K562 (cell line): Measurements from ENCODE around the gene RTBDN. TPM values are rescaled to one million over a fixed set of nuclear protein-coding genes. Genes with fewer than 3 reads are reported as not detected.

Experiments used
- ATAC-seq: fragments of 200-7000 bp; cut with Tn5 transposase; 3 replicates; pipeline ENCODE4 v1.9.1; 2020; ENCODE audit warnings: moderate library complexity
- BruUV-seq: library from RNA; stranded (reverse); fragments of 400-500 nt; replicated peaks from 2 replicates; lab custom pipeline; 2021; lab: Mats Ljungman, UMichigan
- CTCF ChIA-PET: fragments of 300-600 bp; formaldehyde crosslinking; extraction: SDS; loops from one replicate; lab custom pipeline; 2021; ENCODE audit warnings: low intra/inter-chr PET ratio; lab: Yijun Ruan, JAX
- POLR2A ChIA-PET: fragments of 300-600, 350-650 bp; sonication (Branson Sonifier 250); formaldehyde crosslinking; extraction: SDS; loops from one replicate; lab custom pipeline; 2021; ENCODE audit warnings: antibody characterized with exemption, inconsistent platforms; lab: Yijun Ruan, JAX
- DNase-seq, 4 experiments: peaks; one replicate each; pipeline versions ENCODE4 v3.0.0 to v3.0.0-alpha.2; 2011 to 2018; ENCODE audit warnings: low spot score in 3 of 4, mixed read lengths in 3 of 4; ENCODE audit errors: extremely low read depth in 1 of 4
- FAIRE-seq: peaks from 2 replicates; lab custom pipeline; 2011; peaks lifted over from hg19 to GRCh38; lab: Jason Lieb, UNC
- H2AFZ ChIP-seq: 2 replicates; pipeline ENCODE4 v1.6.0; 2011; ENCODE audit warnings: low read depth, low read length, control low read depth, inconsistent platforms
- H3K27ac ChIP-seq: fragments of 200-600 bp; 3 replicates; pipeline ENCODE4 v1.8.0; 2011; ENCODE audit warnings: low read depth, mild to moderate bottlenecking, control low read depth, inconsistent platforms, low read length, moderate library complexity, mixed read lengths; ENCODE audit errors: extremely low read depth
- H3K27me3 ChIP-seq, 2 experiments: fragments of 300-600 bp in 1 of 2; 2 replicates in 1 of 2; 3 replicates in 1 of 2; pipeline versions ENCODE4 v1.6.0 to v1.8.0; 2011; ENCODE audit warnings: inconsistent platforms in 2 of 2, low read length in 2 of 2, mild to moderate bottlenecking in 1 of 2, mixed read lengths in 1 of 2, moderate library complexity in 1 of 2; ENCODE audit not compliant: control insufficient read depth in 2 of 2, insufficient read depth in 2 of 2
- H3K36me3 ChIP-seq: fragments of 300-600 bp; 3 replicates; pipeline ENCODE4 v1.8.0; 2011; ENCODE audit warnings: mild to moderate bottlenecking, low read length, inconsistent platforms; ENCODE audit not compliant: control insufficient read depth, insufficient read depth
- H3K4me1 ChIP-seq, 2 experiments: fragments of 200-600 bp in 1 of 2; replicated peaks in 1 of 2; 2 replicates in 1 of 2; 3 replicates in 1 of 2; pipeline versions ENCODE4 v1.5.1 to v1.8.0; 2011; ENCODE audit warnings: inconsistent platforms in 2 of 2, low read length in 2 of 2, mild to moderate bottlenecking in 1 of 2, mixed read lengths in 1 of 2, moderate library complexity in 1 of 2; ENCODE audit not compliant: control insufficient read depth in 2 of 2, insufficient read depth in 2 of 2
- H3K4me2 ChIP-seq: 2 replicates; pipeline ENCODE4 v1.6.1; 2011; ENCODE audit warnings: low read length, control low read depth, inconsistent platforms, mixed read lengths; ENCODE audit not compliant: insufficient read depth
- H3K4me3 ChIP-seq: fragments of 200-600 bp; sonication (generic), shearing (Covaris generic); 2 replicates; pipeline ENCODE4 v1.5.1; 2016; ENCODE audit warnings: control low read depth, inconsistent platforms
- H3K79me2 ChIP-seq: fragments of 200-600 bp; 3 replicates; pipeline ENCODE4 v1.8.0; 2011; ENCODE audit warnings: low read length, inconsistent platforms; ENCODE audit not compliant: control insufficient read depth, insufficient read depth
- H3K9ac ChIP-seq, 2 experiments: 2 replicates each; pipeline versions ENCODE4 v1.6.0 to v1.6.1; 2011; ENCODE audit warnings: low read depth in 2 of 2, low read length in 2 of 2, control low read depth in 1 of 2, inconsistent platforms in 1 of 2, mild to moderate bottlenecking in 1 of 2, mixed read lengths in 1 of 2; ENCODE audit not compliant: insufficient read depth in 1 of 2
- H3K9me1 ChIP-seq: one replicate; pipeline ENCODE4 v1.6.0; 2011; ENCODE audit warnings: inconsistent platforms, mild to moderate bottlenecking, low read length, moderate library complexity; ENCODE audit not compliant: control insufficient read depth, insufficient read depth
- H3K9me3 ChIP-seq: replicated peaks from 2 replicates; pipeline ENCODE4 v1.5.1; 2011; ENCODE audit warnings: low read depth, low read length, inconsistent platforms; ENCODE audit not compliant: control insufficient read depth, insufficient read depth
- H4K20me1 ChIP-seq: replicated peaks from 2 replicates; pipeline ENCODE4 v1.6.1; 2011; ENCODE audit warnings: low read length, inconsistent platforms, mixed read lengths; ENCODE audit not compliant: control insufficient read depth, insufficient read depth
- EGR1 ChIP-seq: fragments of 450-650 bp; conservative IDR thresholded peaks from 2 replicates; pipeline ENCODE4 v1.6.1; 2017; ENCODE audit warnings: mild to moderate bottlenecking
- FUS ChIP-seq: fragments of 200-400 bp; formaldehyde crosslinking; optimal IDR thresholded peaks from 2 replicates; pipeline ENCODE3; 2017; ENCODE audit warnings: low read depth, low read length
- NFIC ChIP-seq: fragments of 450-650 bp; IDR thresholded peaks from 2 replicates; pipeline ENCODE4 v1.6.1; 2017; ENCODE audit warnings: mild to moderate bottlenecking, inconsistent platforms
- NR2C2 ChIP-seq, 2 experiments: fragments of 200-800 bp in 1 of 2; sonication (Bioruptor generic) in 1 of 2; sonication (generic) in 1 of 2; formaldehyde crosslinking in 1 of 2; IDR thresholded peaks; 2 replicates each; pipeline versions ENCODE4 v1.6.1 to v1.8.0; 2016 to 2022; ENCODE audit warnings: mild to moderate bottlenecking in 1 of 2, missing compliant biosample characterization in 1 of 2, missing genetic modification characterization in 1 of 2, missing genetic modification reagents in 1 of 2
- RFX7 ChIP-seq: fragments of 250-450 bp; sonication (Bioruptor Pico); IDR thresholded peaks from 2 replicates; pipeline ENCODE4 v1.5.1; 2021; ENCODE audit warnings: mild to moderate bottlenecking
- WGBS: fragments of 100-300 bp; shearing (Covaris generic); methylation state at CpG from one replicate; pipeline ENCODE4 v1.1.6; 2016; ENCODE audit warnings: low coverage, mixed read lengths; ENCODE audit not compliant: insufficient coverage; ENCODE audit errors: missing lambda C conversion rate; 5-methylcytosine and 5-hydroxymethylcytosine counted together
- in situ Hi-C: fragments of 300-500 bp; cut with MboI; formaldehyde crosslinking; loops from 4 replicates; pipeline ENCODE4 v1.15.0; 2018; ENCODE audit warnings: inconsistent platforms, mixed read lengths
- intact Hi-C: fragments of 100-400 bp; cut with micrococcal nuclease; formaldehyde crosslinking; loops from 2 replicates; pipeline ENCODE4 v1.14.2; 2022
- polyA plus RNA-seq, 8 experiments: library from polyadenylated mRNA; depleted of rRNA in 4 of 8; stranded (reverse) in 5 of 8; unstranded in 3 of 8; fragments of >200 nt; fragmentation: Nextera tagmentation in 2 of 8; fragmentation: Illumina TruSeq in 1 of 8; extraction: Ambion mirVana in 2 of 8; extraction: Trizol in 1 of 8; gene quantifications; 2 replicates each; pipeline versions ENCODE4 v1.2.1 to v1.2.3, GENCODE V29; 2011 to 2014; ENCODE audit warnings: inconsistent platforms in 1 of 8, missing spikeins in 1 of 8
- total RNA-seq, 7 experiments: library from RNA; depleted of rRNA in 6 of 7; stranded (reverse); fragments of >200 nt in 6 of 7; fragmentation: Illumina TruSeq in 2 of 7; extraction: Trizol in 2 of 7; gene quantifications; 2 replicates each; pipeline versions ENCODE4 v1.2.1 to v1.2.3, GENCODE V29; 2011 to 2021; ENCODE audit warnings: low replicate concordance in 1 of 7

Gene RTBDN
- total and polyA plus RNA-seq, 9 of the 15 experiments (the other 6 are each of a cell fraction or from before 2014, with no cell fraction given), result 0.20 to 2.3 (median 0.72) TPM; not detected in 1

DNA sequence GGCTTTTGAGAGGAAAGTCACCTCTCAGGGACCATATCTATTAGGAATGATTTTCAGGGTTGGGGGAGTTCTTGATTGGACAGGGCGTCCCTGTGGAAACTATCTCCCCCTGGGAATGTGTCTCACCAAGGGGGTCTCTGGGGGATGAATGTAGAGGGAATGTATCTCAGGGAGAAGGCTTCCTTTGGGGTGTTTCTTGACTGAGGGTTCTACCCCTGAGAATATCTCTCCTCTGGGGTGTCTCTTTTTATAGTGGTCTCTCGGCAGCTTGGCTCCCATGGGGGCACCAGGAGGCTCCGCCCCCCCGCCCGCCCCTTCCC, 1.0 kb downstream of the RTBDN start:
- H3K9me1 ChIP-seq, result no peaks in the 10 kb centered on the region
- CTCF ChIA-PET, result no interaction called here
- FAIRE-seq (no peak), ATAC-seq (no peak), DNase-seq (no peak)
- H3K36me3 ChIP-seq, result no peaks in the 10 kb centered on the region
- intact Hi-C loops, result no loop called here
- BruUV-seq, result no TSS peak
- peak overlapping the region; percentile 85 for H3K4me2 ChIP-seq
- no peak for TF ChIP-seq RFX7 (CRISPR knock-in tag)
- 0% methylated on average over 2 of the region's 5 CpGs for WGBS
- H2AFZ ChIP-seq, result no peak overlapping the region; the same call in 1 of the 2 replicates
- POLR2A ChIA-PET, result no interaction called here
- H3K9ac ChIP-seq, result peak overlapping the region in 1 of 2 experiments; percentile 18; a peak in 1 of 4 replicates
- H3K4me1 ChIP-seq, result peaks cover 27 to 57% of the 10 kb centered on the region in 2 experiments
- in situ Hi-C loops, result no loop called here
- H3K4me3 ChIP-seq, result no peak overlapping the region
- H3K27ac ChIP-seq, result no peak overlapping the region
- no peaks in the 10 kb centered on the region for H3K27me3 ChIP-seq
- H3K9me3 ChIP-seq, result no peaks in the 10 kb centered on the region
- no peaks in the 10 kb centered on the region for H3K79me2 ChIP-seq
- peaks cover 14% of the 10 kb centered on the region for H4K20me1 ChIP-seq

DNA sequence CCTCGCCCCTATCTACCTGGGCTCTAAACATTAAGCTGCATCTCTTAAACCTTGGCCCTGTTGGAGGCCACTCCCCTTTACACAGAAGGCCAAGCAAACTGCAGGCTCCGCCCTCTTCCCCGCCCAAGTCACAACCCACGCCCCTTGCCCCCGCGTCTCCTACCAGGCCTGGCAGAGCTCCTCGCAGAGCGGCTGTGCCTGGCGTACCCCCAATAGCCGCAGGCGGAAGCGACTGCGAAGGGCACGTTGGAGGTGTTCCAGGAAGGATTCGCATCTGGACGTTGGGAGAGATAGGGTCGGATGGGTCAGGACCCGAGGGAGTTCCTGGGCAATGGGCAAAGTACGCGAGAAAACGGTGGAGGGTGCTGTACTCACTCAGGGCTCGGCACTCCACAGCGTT, 5.9 kb downstream of the RTBDN start:
- no peaks in the 10 kb centered on the region for H3K27me3 ChIP-seq
- intact Hi-C loops, result no loop called here

More for the DNA sequence above, 5.9 kb downstream of the RTBDN start:
- CTCF ChIA-PET, result no interaction called here
- in situ Hi-C loops, result no loop called here
- FAIRE-seq, result no peak
- Histone ChIP-seq H3K4me1 (peaks cover 13 to 33% of the 10 kb centered on the region in 2 experiments), H3K9ac (peak overlapping the region in 1 of 2 experiments; percentile 82; a peak in 1 of 4 replicates), H3K9me1 (peaks cover 3% of the 10 kb centered on the region), H3K4me3 (no peak overlapping the region), H3K79me2 (no peaks in the 10 kb centered on the region), H2AFZ (peak overlapping the region; percentile 41), H3K36me3 (no peaks in the 10 kb centered on the region), H3K4me2 (no peak overlapping the region; the same call in 1 of the 2 replicates), H3K27ac (no peak overlapping the region), H4K20me1 (peaks cover 8% of the 10 kb centered on the region), H3K9me3 (no peaks in the 10 kb centered on the region)
- no TSS peak for BruUV-seq
- ATAC-seq, result peak; percentile 69
- POLR2A ChIA-PET, result interaction anchor here (0.6 kb wide), 1 partner anchor 428 kb away, joined by 3 read pairs; the partner anchor contains the start of gene ZNF799
- peak; percentile 49 for TF ChIP-seq EGR1
- TF ChIP-seq NR2C2 (CRISPR knock-in tag; IDR thresholded peaks at IDR 0.05), result 0 out of 2 replicates have a peak, but pooled peaks have one; percentile 20
- TF ChIP-seq NR2C2 (tag; IDR thresholded peaks at IDR 0.05), result no peak
- TF ChIP-seq FUS, result no peak
- TF ChIP-seq NFIC, result 0 out of 2 replicates have a peak, but pooled peaks have one; percentile 17
- WGBS, result 10% methylated on average over 23 of the region's 23 CpGs
- DNase-seq, result peak; percentile 59 to 74 (median 62)
